Measurements from ENCODE around the gene CACNG3. TPM values are rescaled to one million over a fixed set of nuclear protein-coding genes. Genes with fewer than 3 reads are reported as not detected.

CACNG3 gene
- total RNA-seq, 1 donor = not detected

GRCh38 chr16:24348545-24349290 is 92.6 kb downstream of the CACNG3 start:
- TF ChIP-seq CTCF (IDR thresholded peaks at IDR 0.05; ENCODE audit: insufficient read depth, low read depth, low read length) = no peak
- no peak overlapping the region for H3K4me3 ChIP-seq (ENCODE audit: low read depth, low read length)
- no peak for DNase-seq (ENCODE audit: low read depth)

- no peak for DNase-seq (ENCODE audit: low read depth)
- TF ChIP-seq CTCF (IDR thresholded peaks at IDR 0.05; ENCODE audit: insufficient read depth, low read depth, low read length) = no peak
- H3K4me3 ChIP-seq (ENCODE audit: low read depth, low read length) = no peak overlapping the region
Observed at GRCh38 chr16:24349320-24349719, 93.2 kb downstream of the CACNG3 start.

- TF ChIP-seq CTCF (IDR thresholded peaks at IDR 0.05; ENCODE audit: insufficient read depth, low read depth, low read length) = no peak
- no peak overlapping the region for H3K4me3 ChIP-seq (ENCODE audit: low read depth, low read length)
- DNase-seq (ENCODE audit: low read depth) = no peak
Observed at GRCh38 chr16:24352746-24353145, 96.6 kb downstream of the CACNG3 start.

- H3K4me3 ChIP-seq (ENCODE audit: low read depth, low read length) = no peak overlapping the region
- no peak for DNase-seq (ENCODE audit: low read depth)
- TF ChIP-seq CTCF (IDR thresholded peaks at IDR 0.05; ENCODE audit: insufficient read depth, low read depth, low read length) = no peak
Observed at GRCh38 chr16:24353622-24354021, 97.5 kb downstream of the CACNG3 start.

- H3K4me3 ChIP-seq (ENCODE audit: low read depth, low read length) = no peak overlapping the region
- TF ChIP-seq CTCF (IDR thresholded peaks at IDR 0.05; ENCODE audit: insufficient read depth, low read depth, low read length) = no peak
- DNase-seq (ENCODE audit: low read depth) = no peak
Observed at GRCh38 chr16:24357511-24357910, 101.4 kb downstream of the CACNG3 start.

GRCh38 chr16:24358117-24358516 is 102.0 kb downstream of the CACNG3 start:
- no peak overlapping the region for H3K4me3 ChIP-seq (ENCODE audit: low read depth, low read length)
- no peak for DNase-seq (ENCODE audit: low read depth)
- no peak for TF ChIP-seq CTCF (IDR thresholded peaks at IDR 0.05; ENCODE audit: insufficient read depth, low read depth, low read length)

GRCh38 chr16:24359490-24359889 is 103.4 kb downstream of the CACNG3 start:
- TF ChIP-seq CTCF (IDR thresholded peaks at IDR 0.05; ENCODE audit: insufficient read depth, low read depth, low read length) = no peak
- H3K4me3 ChIP-seq (ENCODE audit: low read depth, low read length) = no peak overlapping the region
- DNase-seq (ENCODE audit: low read depth) = no peak
